CD14-positive monocyte (primary cell): ENCODE measurements around the gene CMPK1. TPM values are rescaled to one million over a fixed set of nuclear protein-coding genes. Genes with fewer than 3 reads are reported as not detected.

ENCODE experiments used
- DNase-seq, 3 donors: peaks; one replicate each; pipeline ENCODE4 v3.0.0-alpha.2; 2011 to 2022
- H2AFZ ChIP-seq: 2 replicates; pipeline ENCODE4 v1.6.0; 2012; ENCODE audit warnings: mild to moderate bottlenecking, low read depth, low read length, inconsistent platforms; ENCODE audit not compliant: insufficient read depth, poor library complexity, severe bottlenecking
- H3K27ac ChIP-seq, 2 donors: 1 replicate in 1 of 2; 2 replicates in 1 of 2; pipeline ENCODE4 v1.5.1; 2012 to 2013; ENCODE audit warnings: low read length in 2 of 2, control low read depth in 1 of 2, inconsistent platforms in 1 of 2, low read depth in 1 of 2, mild to moderate bottlenecking in 1 of 2
- H3K27me3 ChIP-seq, 2 donors: one replicate each; pipeline versions ENCODE4 v1.6.0 to v1.6.1; 2011 to 2013; ENCODE audit warnings: low read length in 2 of 2; ENCODE audit not compliant: control insufficient read depth in 2 of 2, insufficient read depth in 2 of 2
- H3K36me3 ChIP-seq, 2 donors: replicated peaks in 1 of 2; 1 replicate in 1 of 2; 2 replicates in 1 of 2; pipeline versions ENCODE4 v1.5.1 to v1.6.1; 2012 to 2013; ENCODE audit warnings: low read length in 2 of 2, control low read depth in 1 of 2, inconsistent platforms in 1 of 2, mild to moderate bottlenecking in 1 of 2; ENCODE audit not compliant: insufficient read depth in 2 of 2, control insufficient read depth in 1 of 2
- H3K4me1 ChIP-seq, 2 donors: 1 replicate in 1 of 2; 2 replicates in 1 of 2; pipeline versions ENCODE4 v1.5.1 to v1.6.1; 2012 to 2013; ENCODE audit warnings: low read length in 2 of 2, control low read depth in 1 of 2, inconsistent platforms in 1 of 2, mild to moderate bottlenecking in 1 of 2, moderate library complexity in 1 of 2; ENCODE audit not compliant: insufficient read depth in 2 of 2, control insufficient read depth in 1 of 2
- H3K4me2 ChIP-seq: replicated peaks from 2 replicates; pipeline ENCODE3; 2012; ENCODE audit warnings: low read length, moderate library complexity, mild to moderate bottlenecking; ENCODE audit not compliant: poor library complexity, severe bottlenecking; ENCODE audit errors: extremely low read depth
- H3K4me3 ChIP-seq, 3 experiments: fragments of 200-600 bp in 1 of 3; sonication (generic) in 1 of 3; replicated peaks in 1 of 3; 1 replicate in 2 of 3; 2 replicates in 1 of 3; pipeline ENCODE4 v1.5.1; 2011 to 2013; ENCODE audit warnings: low read length in 3 of 3, mild to moderate bottlenecking in 3 of 3, control low read depth in 2 of 3, low read depth in 2 of 3, inconsistent platforms in 1 of 3, moderate library complexity in 1 of 3
- H3K79me2 ChIP-seq: 2 replicates; pipeline ENCODE4 v1.6.0; 2012; ENCODE audit warnings: mild to moderate bottlenecking, control low read depth, inconsistent platforms, low read length, moderate library complexity; ENCODE audit not compliant: insufficient read depth
- H3K9ac ChIP-seq: 2 replicates; pipeline ENCODE4 v1.6.0; 2017; ENCODE audit warnings: low read length, mild to moderate bottlenecking; ENCODE audit not compliant: insufficient read depth, poor library complexity, severe bottlenecking
- H3K9me3 ChIP-seq, 2 donors: replicated peaks in 1 of 2; 1 replicate in 1 of 2; 2 replicates in 1 of 2; pipeline versions ENCODE4 v1.5.1 to v1.6.1; 2012 to 2013; ENCODE audit warnings: low read length in 2 of 2, control low read depth in 1 of 2; ENCODE audit not compliant: control insufficient read depth in 1 of 2, insufficient read depth in 1 of 2
- H4K20me1 ChIP-seq: 2 replicates; pipeline ENCODE4 v1.6.0; 2012; ENCODE audit warnings: mild to moderate bottlenecking, low read length, control low read depth, moderate library complexity; ENCODE audit not compliant: insufficient read depth
- H3K27ac Mint-ChIP-seq, 7 donors: one replicate each; pipeline ENCODE4 v1.8.0; 2020; ENCODE audit warnings: mild to moderate bottlenecking in 7 of 7, mixed read lengths in 7 of 7, moderate library complexity in 6 of 7, inconsistent platforms in 2 of 7
- H3K27me3 Mint-ChIP-seq, 3 donors: one replicate each; pipeline ENCODE4 v1.8.0; 2021 to 2022; ENCODE audit warnings: low read depth in 3 of 3, mild to moderate bottlenecking in 3 of 3, mixed read lengths in 3 of 3, moderate library complexity in 3 of 3, inconsistent platforms in 1 of 3
- H3K36me3 Mint-ChIP-seq, 2 donors: one replicate each; pipeline ENCODE4 v1.8.0; 2020; ENCODE audit warnings: mixed read lengths in 2 of 2, inconsistent platforms in 1 of 2, mild to moderate bottlenecking in 1 of 2
- H3K4me1 Mint-ChIP-seq: one replicate; pipeline ENCODE4 v1.8.0; 2020; ENCODE audit warnings: mild to moderate bottlenecking, mixed read lengths
- H3K4me3 Mint-ChIP-seq, 2 donors: one replicate each; pipeline ENCODE4 v1.8.0; 2020; ENCODE audit warnings: mild to moderate bottlenecking in 2 of 2, mixed read lengths in 2 of 2, moderate library complexity in 1 of 2
- H3K9me3 Mint-ChIP-seq, 7 donors: one replicate each; pipeline ENCODE4 v1.8.0; 2020 to 2022; ENCODE audit warnings: mixed read lengths in 7 of 7, mild to moderate bottlenecking in 6 of 7, moderate library complexity in 6 of 7, inconsistent platforms in 2 of 7
- WGBS: methylation state at CpG from one replicate; pipeline ENCODE4 v1.1.5; 2013; ENCODE audit warnings: missing lambda C conversion rate; ENCODE audit not compliant: insufficient coverage; 5-methylcytosine and 5-hydroxymethylcytosine counted together
- intact Hi-C, 2 donors: fragments of 100-400 bp; cut with micrococcal nuclease; formaldehyde crosslinking; loops; one replicate each; pipeline versions ENCODE4 v1.15.0 to v1.15.1; 2023
- polyA plus RNA-seq, 3 donors: library from polyadenylated mRNA; depleted of rRNA in 1 of 3; unstranded in 2 of 3; stranded (reverse) in 1 of 3; fragments of 300-500 nt in 2 of 3; fragments of >200 nt in 1 of 3; fragmentation: Illumina TruSeq in 2 of 3; gene quantifications; 1 replicate in 2 of 3; 2 replicates in 1 of 3; pipeline ENCODE4 v1.2.3, GENCODE V29; 2012 to 2021
- TF ChIP-seq, protein P1 (sequence below): fragments of 200-600 bp; IDR thresholded peaks from one replicate; pipeline ENCODE4 v1.8.0; 2022; ENCODE audit warnings: antibody characterized with exemption, mild to moderate bottlenecking

Gene CMPK1
- polyA plus RNA-seq, 3 donors: 17.4 to 67.6 (median 65.2) TPM

DNA sequence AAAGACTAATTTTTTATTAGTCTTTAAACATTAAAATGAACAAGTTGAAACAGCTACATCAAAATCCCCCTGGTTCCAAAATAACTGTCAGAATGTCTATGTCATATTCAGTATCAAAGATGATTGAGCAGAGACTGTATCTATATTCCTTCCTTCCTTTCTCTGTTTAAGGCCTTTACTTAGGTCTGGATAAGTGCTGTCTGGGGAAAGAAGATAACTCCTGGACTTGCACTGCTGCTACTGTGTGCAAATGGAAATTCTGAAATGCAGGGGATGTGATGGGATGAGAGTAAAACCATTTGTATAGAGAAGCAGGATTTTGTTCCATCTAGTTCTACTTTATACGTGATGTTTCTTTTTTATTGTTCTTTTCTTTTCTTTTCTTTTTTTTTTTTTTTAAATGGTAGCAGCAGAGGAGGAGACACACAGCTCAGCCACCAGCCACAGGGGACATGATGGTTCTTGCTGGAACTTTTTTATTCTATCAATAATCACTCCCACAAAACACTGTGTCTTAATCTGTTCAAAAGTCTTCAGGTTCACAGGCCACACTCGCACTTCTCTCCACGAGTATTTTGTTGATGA, 48.9 kb downstream of the CMPK1 start:
- Histone ChIP-seq H4K20me1 (no peaks in the 10 kb centered on the region), H3K27ac (no peak overlapping the region), H3K36me3 (peaks cover 19 to 49% of the 10 kb centered on the region in 2 donors), H3K4me3 (no peak overlapping the region), H3K79me2 (no peaks in the 10 kb centered on the region), H3K27me3 (no peaks in the 10 kb centered on the region), H3K4me2 (no peak overlapping the region), H3K4me1 (no peaks in the 10 kb centered on the region), H3K9ac (no peak overlapping the region), H2AFZ (no peak overlapping the region), H3K9me3 (no peaks in the 10 kb centered on the region)
- DNase-seq: no peak
- Mint-ChIP-seq H3K27ac (peak overlapping the region in 1 of 7 donors; percentile 30), H3K27me3 (peaks cover 0 to 6% (median 3%) of the 10 kb centered on the region in 3 donors), H3K4me3 (no peak overlapping the region), H3K9me3 (no peaks in the 10 kb centered on the region), H3K4me1 (no peaks in the 10 kb centered on the region), H3K36me3 (peaks cover 35 to 48% of the 10 kb centered on the region in 2 donors)
- no CpG with 5 or more reads among the region's 3 CpGs for WGBS
- TF ChIP-seq, protein P1, sequence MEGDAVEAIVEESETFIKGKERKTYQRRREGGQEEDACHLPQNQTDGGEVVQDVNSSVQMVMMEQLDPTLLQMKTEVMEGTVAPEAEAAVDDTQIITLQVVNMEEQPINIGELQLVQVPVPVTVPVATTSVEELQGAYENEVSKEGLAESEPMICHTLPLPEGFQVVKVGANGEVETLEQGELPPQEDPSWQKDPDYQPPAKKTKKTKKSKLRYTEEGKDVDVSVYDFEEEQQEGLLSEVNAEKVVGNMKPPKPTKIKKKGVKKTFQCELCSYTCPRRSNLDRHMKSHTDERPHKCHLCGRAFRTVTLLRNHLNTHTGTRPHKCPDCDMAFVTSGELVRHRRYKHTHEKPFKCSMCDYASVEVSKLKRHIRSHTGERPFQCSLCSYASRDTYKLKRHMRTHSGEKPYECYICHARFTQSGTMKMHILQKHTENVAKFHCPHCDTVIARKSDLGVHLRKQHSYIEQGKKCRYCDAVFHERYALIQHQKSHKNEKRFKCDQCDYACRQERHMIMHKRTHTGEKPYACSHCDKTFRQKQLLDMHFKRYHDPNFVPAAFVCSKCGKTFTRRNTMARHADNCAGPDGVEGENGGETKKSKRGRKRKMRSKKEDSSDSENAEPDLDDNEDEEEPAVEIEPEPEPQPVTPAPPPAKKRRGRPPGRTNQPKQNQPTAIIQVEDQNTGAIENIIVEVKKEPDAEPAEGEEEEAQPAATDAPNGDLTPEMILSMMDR: no peak
- intact Hi-C loops: no loop called here

DNA sequence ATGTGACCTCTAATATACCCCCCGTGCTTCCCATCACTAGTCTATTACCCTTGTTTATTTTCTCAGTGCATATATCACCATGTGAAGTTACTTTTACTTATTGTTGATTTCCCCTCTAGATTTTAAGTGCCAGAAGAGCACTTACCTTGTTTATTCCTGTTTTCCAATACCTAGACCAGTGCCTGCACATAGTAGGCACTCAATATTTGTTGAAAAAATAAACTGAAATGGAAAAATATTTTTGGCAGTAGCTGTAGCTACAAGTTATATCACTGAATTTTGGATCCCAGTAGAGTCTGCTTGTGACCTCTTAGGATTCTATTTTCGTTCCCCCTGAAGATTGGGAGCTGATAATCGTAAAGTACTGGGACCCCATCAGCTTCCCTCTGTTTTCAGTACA, 50.5 kb downstream of the CMPK1 start:
- no peaks in the 10 kb centered on the region for H3K9me3 Mint-ChIP-seq
- 100% methylated on average over 1 of the region's 3 CpGs for WGBS
- Histone ChIP-seq H3K9ac (no peak overlapping the region), H3K79me2 (no peaks in the 10 kb centered on the region), H2AFZ (no peak overlapping the region), H3K9me3 (no peaks in the 10 kb centered on the region), H3K36me3 (peaks cover 9 to 35% of the 10 kb centered on the region in 2 donors), H3K27ac (no peak overlapping the region), H3K4me1 (no peaks in the 10 kb centered on the region), H3K27me3 (peaks cover 0 to 2% of the 10 kb centered on the region in 2 donors), H3K4me3 (no peak overlapping the region), H3K4me2 (no peak overlapping the region), H4K20me1 (no peaks in the 10 kb centered on the region)
- no peaks in the 10 kb centered on the region for H3K4me1 Mint-ChIP-seq
- DNase-seq: no peak
- peaks cover 3 to 8% (median 7%) of the 10 kb centered on the region in 3 donors for H3K27me3 Mint-ChIP-seq
- intact Hi-C loops: no loop called here
- TF ChIP-seq, protein P1: no peak
- H3K27ac Mint-ChIP-seq: no peak overlapping the region
- no peak overlapping the region for H3K4me3 Mint-ChIP-seq
- peaks cover 23 to 35% of the 10 kb centered on the region in 2 donors for H3K36me3 Mint-ChIP-seq
